DMS53 (cell line): Measurements from ENCODE around the gene MAP3K20.
A peak's percentile ranks its signal among the peaks of the same experiment; 100 is the strongest.
"Not testable (repeated sequence)": the region's sequence is repeated elsewhere in the genome, so short reads cannot be mapped to it uniquely, and the experiment has no call there.

Source experiments
- DNase-seq: peaks from one replicate; lab custom pipeline; 2025; lab: John Stamatoyannopoulos, UW

Gene MAP3K20

GRCh38 chr2:173075781-173076580 is at the start of gene MAP3K20:
MAP3K20 (plus strand) TSS chr2:173075846; CDS start chr2:173091032, 15,186 bp downstream.
- DNase-seq: peak; percentile 90

GRCh38 chr2:173026479-173026878 is 49.2 kb upstream of the MAP3K20 start:
- DNase-seq: no peak

- DNase-seq: peak; percentile 91
Observed at GRCh38 chr2:173027181-173028128, 48.2 kb upstream of the MAP3K20 start.

- no peak for DNase-seq
Observed at GRCh38 chr2:173028141-173028540, 47.5 kb upstream of the MAP3K20 start.

- no peak for DNase-seq
Observed at GRCh38 chr2:173028671-173029070, 47.0 kb upstream of the MAP3K20 start.

- no peak for DNase-seq
Observed at GRCh38 chr2:173030561-173031490, 44.8 kb upstream of the MAP3K20 start.

- DNase-seq: no peak
Observed at GRCh38 chr2:173032032-173032431, 43.6 kb upstream of the MAP3K20 start.

- no peak for DNase-seq
Observed at GRCh38 chr2:173033084-173033483, 42.6 kb upstream of the MAP3K20 start.

GRCh38 chr2:173034143-173034542 is 41.5 kb upstream of the MAP3K20 start:
- no peak for DNase-seq

- DNase-seq: no peak
Observed at GRCh38 chr2:173037245-173038120, 38.2 kb upstream of the MAP3K20 start.

GRCh38 chr2:173038257-173038656 is 37.4 kb upstream of the MAP3K20 start:
- DNase-seq: not testable (repeated sequence)

GRCh38 chr2:173040729-173041128 is 34.9 kb upstream of the MAP3K20 start:
- no peak for DNase-seq

GRCh38 chr2:173043476-173043875 is 32.2 kb upstream of the MAP3K20 start:
- no peak for DNase-seq

GRCh38 chr2:173043897-173044519 is 31.6 kb upstream of the MAP3K20 start:
- DNase-seq: no peak

- DNase-seq: no peak
Observed at GRCh38 chr2:173044686-173045085, 31.0 kb upstream of the MAP3K20 start.

GRCh38 chr2:173045181-173045580 is 30.5 kb upstream of the MAP3K20 start:
- no peak for DNase-seq

GRCh38 chr2:173048522-173048896 is 27.1 kb upstream of the MAP3K20 start:
- peak; percentile 77 for DNase-seq

- peak; percentile 95 for DNase-seq
Observed at GRCh38 chr2:173048897-173049661, 26.6 kb upstream of the MAP3K20 start.

- no peak for DNase-seq
Observed at GRCh38 chr2:173049831-173050230, 25.8 kb upstream of the MAP3K20 start.
